Glomerular visceral epithelial cell (primary cell): ENCODE measurements around the gene MED8.

Source experiments
- DNase-seq: peaks from one replicate; pipeline ENCODE4 v3.0.0-alpha.2; 2016; ENCODE audit errors: extremely low spot score

The MED8 gene

DNA sequence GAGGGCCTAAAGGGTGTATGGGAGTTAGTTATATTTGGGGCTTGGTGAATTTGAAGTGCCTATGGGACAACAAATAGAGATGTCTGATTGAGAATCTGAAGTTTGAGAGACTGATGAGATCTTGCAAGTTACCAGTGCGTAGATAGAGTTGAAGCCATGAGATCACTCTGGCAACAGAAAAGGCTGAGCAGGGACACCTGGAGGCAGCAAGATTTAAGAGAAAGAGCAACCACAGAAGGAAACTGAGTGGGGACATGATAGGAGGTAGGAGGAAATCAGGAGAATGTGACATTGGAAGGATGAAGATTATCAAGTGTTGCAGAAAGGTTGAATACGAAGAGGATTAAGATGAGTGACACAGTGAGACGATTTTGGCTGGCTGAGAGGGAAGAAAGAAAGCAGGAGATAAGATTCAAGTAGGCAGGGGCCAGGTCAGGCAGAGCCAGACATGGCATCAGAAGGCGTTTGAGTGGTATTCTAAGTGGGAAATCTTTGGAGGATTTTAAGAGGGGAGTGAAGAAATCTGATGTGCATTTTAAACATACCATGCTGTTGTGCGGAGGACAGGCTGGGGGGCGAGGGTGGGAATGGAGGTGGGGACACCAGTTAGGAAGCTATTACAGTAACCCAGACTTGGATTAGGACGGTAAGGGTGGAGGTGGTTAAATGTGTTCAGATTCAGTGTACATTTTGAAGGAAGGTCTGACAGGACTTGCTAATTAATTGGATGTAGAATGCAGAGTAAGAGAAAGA lies 55.0 kb downstream of the MED8 start:
- no peak for DNase-seq
